IgD-negative memory B cell (primary cell): ENCODE data around the gene GPR132. TPM values are rescaled to one million over a fixed set of nuclear protein-coding genes. Genes with fewer than 3 reads are reported as not detected.
"Not testable (repeated sequence)": the region's sequence is repeated elsewhere in the genome, so short reads cannot be mapped to it uniquely, and the experiment has no call there.

ENCODE experiments used
- H3K27ac Mint-ChIP-seq, 3 donors: one replicate each; pipeline ENCODE4 v1.8.0; 2020 to 2022; ENCODE audit warnings: mild to moderate bottlenecking in 3 of 3, mixed read lengths in 3 of 3, moderate library complexity in 1 of 3
- H3K27me3 Mint-ChIP-seq: one replicate; pipeline ENCODE4 v1.8.0; 2021; ENCODE audit warnings: mixed read lengths
- H3K36me3 Mint-ChIP-seq: one replicate; pipeline ENCODE4 v1.8.0; 2020; ENCODE audit warnings: mild to moderate bottlenecking, mixed read lengths
- H3K4me1 Mint-ChIP-seq, 3 donors: one replicate each; pipeline ENCODE4 v1.8.0; 2020 to 2022; ENCODE audit warnings: mixed read lengths in 3 of 3, mild to moderate bottlenecking in 1 of 3
- H3K4me3 Mint-ChIP-seq, 4 donors: one replicate each; pipeline ENCODE4 v1.8.0; 2020 to 2022; ENCODE audit warnings: mild to moderate bottlenecking in 4 of 4, mixed read lengths in 4 of 4, moderate library complexity in 3 of 4
- H3K9me3 Mint-ChIP-seq, 3 donors: one replicate each; pipeline ENCODE4 v1.8.0; 2020 to 2021; ENCODE audit warnings: mixed read lengths in 3 of 3, mild to moderate bottlenecking in 1 of 3
- polyA plus RNA-seq: library from polyadenylated mRNA; unstranded; fragments of 300-500 nt; fragmentation: Illumina TruSeq; gene quantifications from one replicate; pipeline ENCODE4 v1.2.3, GENCODE V29; 2021

GPR132 gene
- 37.2 TPM for polyA plus RNA-seq

GRCh38 chr14:105065280-105066228 is at the start of gene GPR132:
GPR132 (minus strand) TSS chr14:105065430; CDS start chr14:105055420, 10,010 bp downstream.
- Mint-ChIP-seq H3K9me3 (no peaks in the 10 kb centered on the region), H3K36me3 (peaks cover 5% of the 10 kb centered on the region), H3K4me1 (peaks cover 39 to 47% (median 42%) of the 10 kb centered on the region in 3 donors), H3K27ac (peak within 1 kb of the TSS; percentile 97), H3K4me3 (peak within 1 kb of the TSS; percentile 90 to 99 (median 95)), H3K27me3 (no peaks in the 10 kb centered on the region)

- H3K4me1 Mint-ChIP-seq, H3K9me3 Mint-ChIP-seq, H3K27me3 Mint-ChIP-seq, H3K36me3 Mint-ChIP-seq, H3K4me3 Mint-ChIP-seq, H3K27ac Mint-ChIP-seq: not testable (repeated sequence)
Measured at GRCh38 chr14:105109243-105109642, 44.0 kb upstream of the GPR132 start.

GRCh38 chr14:105108516-105108864 is 43.3 kb upstream of the GPR132 start:
- H3K36me3 Mint-ChIP-seq, result no peaks in the 10 kb centered on the region
- peaks cover 0 to 3% (median 3%) of the 10 kb centered on the region in 3 donors for H3K4me1 Mint-ChIP-seq
- no peak overlapping the region for H3K27ac Mint-ChIP-seq
- H3K9me3 Mint-ChIP-seq, result peaks cover 0 to 6% (median 0%) of the 10 kb centered on the region in 3 donors
- no peak overlapping the region for H3K4me3 Mint-ChIP-seq
- H3K27me3 Mint-ChIP-seq, result peaks cover 14% of the 10 kb centered on the region

- Mint-ChIP-seq H3K9me3 (peaks cover 0 to 8% (median 0%) of the 10 kb centered on the region in 3 donors), H3K4me3 (no peak overlapping the region), H3K4me1 (peaks cover 0 to 3% (median 3%) of the 10 kb centered on the region in 3 donors), H3K27me3 (peaks cover 17% of the 10 kb centered on the region), H3K27ac (no peak overlapping the region), H3K36me3 (no peaks in the 10 kb centered on the region)
Measured at GRCh38 chr14:105107781-105108515, 42.7 kb upstream of the GPR132 start.

GRCh38 chr14:105107351-105107750 is 42.1 kb upstream of the GPR132 start:
- H3K27ac Mint-ChIP-seq, result no peak overlapping the region
- H3K27me3 Mint-ChIP-seq, result peaks cover 20% of the 10 kb centered on the region
- peaks cover 0 to 3% (median 3%) of the 10 kb centered on the region in 3 donors for H3K4me1 Mint-ChIP-seq

GRCh38 chr14:105105158-105105557 is 39.9 kb upstream of the GPR132 start:
- Mint-ChIP-seq H3K27ac (no peak overlapping the region), H3K4me1 (peaks cover 0 to 6% (median 3%) of the 10 kb centered on the region in 3 donors), H3K27me3 (peaks cover 36% of the 10 kb centered on the region), H3K4me3 (no peak overlapping the region), H3K36me3 (no peaks in the 10 kb centered on the region), H3K9me3 (peaks cover 0 to 8% (median 0%) of the 10 kb centered on the region in 3 donors)

More at GRCh38 chr14:105107351-105107750, 42.1 kb upstream of the GPR132 start:
- peaks cover 0 to 8% (median 0%) of the 10 kb centered on the region in 3 donors for H3K9me3 Mint-ChIP-seq
- no peaks in the 10 kb centered on the region for H3K36me3 Mint-ChIP-seq
- no peak overlapping the region for H3K4me3 Mint-ChIP-seq

GRCh38 chr14:105102893-105103292 is 37.7 kb upstream of the GPR132 start:
- peaks cover 0 to 11% (median 2%) of the 10 kb centered on the region in 3 donors for H3K9me3 Mint-ChIP-seq
- H3K27me3 Mint-ChIP-seq, result peaks cover 38% of the 10 kb centered on the region
- H3K4me3 Mint-ChIP-seq, result no peak overlapping the region
- H3K4me1 Mint-ChIP-seq, result peaks cover 0 to 6% (median 3%) of the 10 kb centered on the region in 3 donors
- peaks cover 1% of the 10 kb centered on the region for H3K36me3 Mint-ChIP-seq
- H3K27ac Mint-ChIP-seq, result no peak overlapping the region

- Mint-ChIP-seq H3K4me1 (peaks cover 0 to 6% (median 3%) of the 10 kb centered on the region in 3 donors), H3K27ac (no peak overlapping the region), H3K9me3 (peaks cover 0 to 11% (median 2%) of the 10 kb centered on the region in 3 donors), H3K27me3 (peaks cover 38% of the 10 kb centered on the region), H3K36me3 (peaks cover 1% of the 10 kb centered on the region), H3K4me3 (no peak overlapping the region)
Measured at GRCh38 chr14:105102361-105102870, 37.2 kb upstream of the GPR132 start.

- Mint-ChIP-seq H3K36me3 (peaks cover 1% of the 10 kb centered on the region), H3K4me1 (peaks cover 0 to 6% (median 3%) of the 10 kb centered on the region in 3 donors), H3K27me3 (peaks cover 36% of the 10 kb centered on the region), H3K9me3 (peaks cover 0 to 11% (median 2%) of the 10 kb centered on the region in 3 donors), H3K4me3 (no peak overlapping the region), H3K27ac (no peak overlapping the region)
Measured at GRCh38 chr14:105100910-105101309, 35.7 kb upstream of the GPR132 start.

GRCh38 chr14:105099778-105100177 is 34.5 kb upstream of the GPR132 start:
- Mint-ChIP-seq H3K27me3 (peaks cover 32% of the 10 kb centered on the region), H3K27ac (peak overlapping the region in 1 of 3 donors; percentile 40), H3K9me3 (peaks cover 0 to 11% (median 2%) of the 10 kb centered on the region in 3 donors), H3K36me3 (peaks cover 1% of the 10 kb centered on the region), H3K4me1 (peaks cover 0 to 3% (median 0%) of the 10 kb centered on the region in 3 donors), H3K4me3 (peak overlapping the region in 1 of 4 donors; percentile 73)

- Mint-ChIP-seq H3K27ac (no peak overlapping the region), H3K36me3 (peaks cover 1% of the 10 kb centered on the region), H3K9me3 (peaks cover 0 to 3% (median 2%) of the 10 kb centered on the region in 3 donors), H3K27me3 (peaks cover 23% of the 10 kb centered on the region), H3K4me1 (peaks cover 0 to 7% (median 4%) of the 10 kb centered on the region in 3 donors), H3K4me3 (peak overlapping the region in 1 of 4 donors; percentile 76)
Measured at GRCh38 chr14:105098316-105098715, 33.1 kb upstream of the GPR132 start.

GRCh38 chr14:105097794-105098127 is 32.5 kb upstream of the GPR132 start:
- Mint-ChIP-seq H3K4me3 (peak overlapping the region in 1 of 4 donors; percentile 76), H3K9me3 (peaks cover 0 to 3% (median 2%) of the 10 kb centered on the region in 3 donors), H3K27me3 (peaks cover 22% of the 10 kb centered on the region), H3K4me1 (peaks cover 0 to 7% (median 4%) of the 10 kb centered on the region in 3 donors), H3K36me3 (peaks cover 1% of the 10 kb centered on the region), H3K27ac (no peak overlapping the region)

- Mint-ChIP-seq H3K36me3 (peaks cover 1% of the 10 kb centered on the region), H3K9me3 (peaks cover 0 to 3% (median 2%) of the 10 kb centered on the region in 3 donors), H3K4me3 (peak overlapping the region in 1 of 4 donors; percentile 78), H3K27me3 (peaks cover 12% of the 10 kb centered on the region), H3K27ac (peak overlapping the region in 1 of 3 donors; percentile 76), H3K4me1 (peaks cover 0 to 7% (median 4%) of the 10 kb centered on the region in 3 donors)
Measured at GRCh38 chr14:105096206-105096875, 31.1 kb upstream of the GPR132 start.

GRCh38 chr14:105095236-105095805 is 30.1 kb upstream of the GPR132 start:
- Mint-ChIP-seq H3K27ac (no peak overlapping the region), H3K4me3 (peak overlapping the region in 2 of 4 donors; percentile 57 to 73), H3K4me1 (peaks cover 0 to 4% (median 4%) of the 10 kb centered on the region in 3 donors), H3K9me3 (peaks cover 0 to 3% (median 2%) of the 10 kb centered on the region in 3 donors), H3K27me3 (peaks cover 2% of the 10 kb centered on the region), H3K36me3 (peaks cover 1% of the 10 kb centered on the region)
